ENCODE results near the gene SF3B4. TPM values are rescaled to one million over a fixed set of nuclear protein-coding genes. Genes with fewer than 3 reads are reported as not detected.

Gene SF3B4
- total RNA-seq, 1 donor from 2014 or later = 9.9 TPM

DNA sequence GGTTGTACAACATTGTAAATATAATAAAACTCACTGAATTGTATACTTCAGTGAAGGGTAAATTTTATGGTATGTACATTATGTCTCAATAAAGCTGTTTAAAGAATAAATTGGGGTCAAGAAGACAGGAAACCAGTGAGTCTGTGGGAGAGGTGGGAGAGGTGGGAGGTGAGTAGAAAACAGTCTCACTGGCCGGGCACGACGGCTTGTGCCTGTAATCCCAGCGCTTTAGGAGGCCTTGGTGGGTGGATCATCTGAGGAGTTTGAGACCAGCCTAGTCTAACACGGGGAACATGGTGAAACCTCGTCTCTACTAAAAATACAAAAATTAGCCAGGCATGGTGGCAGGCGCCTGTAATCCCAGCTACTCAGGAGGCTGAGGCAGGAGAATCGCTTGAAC lies 4.9 kb upstream of the SF3B4 start:
- DNase-seq = no peak

DNA sequence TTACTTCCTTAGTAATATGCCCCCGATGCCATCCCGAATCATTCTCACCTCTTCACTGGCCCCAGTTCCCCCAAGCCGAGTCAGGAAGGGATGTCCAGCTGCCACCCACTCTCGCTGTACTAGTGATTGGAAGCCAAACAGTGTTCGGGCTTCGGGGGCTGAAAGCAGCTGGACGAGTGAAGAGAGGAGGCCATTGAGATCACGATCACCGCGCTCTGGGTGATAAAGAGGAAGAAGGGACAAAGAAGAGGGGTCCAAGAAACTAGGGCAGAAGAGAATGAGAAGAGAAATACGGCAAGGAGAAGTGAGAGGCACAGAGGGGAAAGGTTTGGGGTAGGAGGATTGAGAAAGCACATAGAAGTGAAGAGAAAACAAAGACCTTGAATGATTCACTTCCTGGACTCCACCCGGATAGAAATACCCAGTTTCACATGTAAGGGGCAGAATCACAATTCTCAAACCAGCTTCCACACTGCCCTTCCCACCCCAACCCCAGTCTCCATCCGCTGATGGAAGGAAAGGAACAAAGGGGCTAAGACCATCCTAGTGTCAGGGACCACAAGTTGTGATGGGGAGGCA lies 3.7 kb upstream of the SF3B4 start:
- DNase-seq = no peak

DNA sequence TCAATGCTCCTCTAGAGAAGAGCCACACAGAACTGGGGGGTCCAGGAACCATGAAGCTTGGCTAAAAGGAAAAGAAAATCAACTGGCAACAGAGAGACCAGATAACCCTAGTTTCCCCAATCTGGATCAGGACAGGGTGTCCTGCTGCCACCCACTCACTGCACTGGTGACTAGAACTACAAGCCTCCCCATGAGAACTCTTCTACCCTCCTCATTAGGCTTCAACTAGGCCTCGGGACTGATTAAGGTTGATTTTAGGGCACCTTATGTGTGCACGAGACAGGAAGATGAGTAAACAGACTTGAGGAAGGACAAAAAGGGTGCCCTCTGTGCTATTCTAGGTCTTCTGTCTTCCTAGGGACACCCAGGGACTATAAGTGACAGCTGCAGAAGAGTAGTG lies 2.3 kb upstream of the SF3B4 start:
- DNase-seq = no peak

DNA sequence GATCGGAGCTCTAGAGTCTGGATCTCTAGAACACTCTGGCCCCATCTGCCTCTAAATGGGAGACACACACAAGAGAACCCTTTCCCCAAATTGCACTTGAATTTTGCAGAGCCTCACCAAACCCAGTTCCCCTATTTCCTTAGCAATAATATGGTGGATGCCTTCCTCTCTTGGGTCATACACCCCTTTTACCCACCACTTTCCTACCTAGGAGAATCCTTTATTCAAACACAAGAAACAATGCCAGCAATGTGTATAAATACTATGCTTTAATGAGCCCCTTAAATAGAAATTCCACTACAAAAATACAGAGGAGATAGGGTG lies 760 bp upstream of the SF3B4 start:
- no peak for DNase-seq

DNA sequence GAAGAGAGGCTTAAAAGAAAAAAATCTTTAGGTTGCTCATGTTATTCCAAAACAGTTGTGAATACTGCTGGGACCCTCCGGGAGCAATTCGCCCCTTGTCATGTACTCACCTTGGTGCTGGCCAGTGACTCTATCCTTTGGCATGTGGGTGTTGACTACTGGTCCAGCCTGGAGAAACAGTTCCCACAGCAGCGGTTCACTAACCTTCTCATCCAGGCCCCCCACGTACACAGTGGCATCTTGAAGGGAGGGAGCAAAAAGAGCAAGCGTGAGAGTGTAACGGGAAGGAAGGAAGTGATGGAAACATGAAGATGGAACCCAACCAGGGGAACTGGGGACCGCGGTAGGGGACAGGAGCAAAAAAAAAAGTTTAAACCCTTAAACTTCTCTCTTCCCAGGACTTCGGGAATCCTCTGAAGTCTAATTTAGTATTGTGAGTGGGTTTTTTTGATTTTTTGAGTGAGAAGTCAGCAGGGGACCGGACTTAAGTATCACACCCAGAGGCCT lies 494 bp downstream of the SF3B4 start:
- DNase-seq = no peak

DNA sequence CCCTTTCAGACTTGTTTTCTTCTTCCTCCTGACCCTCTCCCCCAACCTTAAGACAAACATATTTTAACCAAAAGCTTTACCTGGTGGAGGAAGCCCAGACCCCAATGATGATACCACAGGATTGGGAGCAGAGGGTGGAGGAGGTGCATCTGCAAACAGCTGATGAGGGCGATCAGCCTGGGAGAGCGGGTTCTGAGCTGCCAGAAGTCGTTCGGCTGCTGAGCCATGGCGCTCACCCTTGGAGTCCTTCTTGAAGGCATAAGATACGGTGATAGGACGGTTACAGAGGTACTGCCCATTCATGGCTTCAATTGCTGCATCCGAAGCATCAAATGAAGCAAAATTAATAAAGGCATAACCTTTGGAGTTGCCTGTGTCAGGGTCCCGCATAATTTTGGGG lies 1.3 kb downstream of the SF3B4 start:
- no peak for DNase-seq

DNA sequence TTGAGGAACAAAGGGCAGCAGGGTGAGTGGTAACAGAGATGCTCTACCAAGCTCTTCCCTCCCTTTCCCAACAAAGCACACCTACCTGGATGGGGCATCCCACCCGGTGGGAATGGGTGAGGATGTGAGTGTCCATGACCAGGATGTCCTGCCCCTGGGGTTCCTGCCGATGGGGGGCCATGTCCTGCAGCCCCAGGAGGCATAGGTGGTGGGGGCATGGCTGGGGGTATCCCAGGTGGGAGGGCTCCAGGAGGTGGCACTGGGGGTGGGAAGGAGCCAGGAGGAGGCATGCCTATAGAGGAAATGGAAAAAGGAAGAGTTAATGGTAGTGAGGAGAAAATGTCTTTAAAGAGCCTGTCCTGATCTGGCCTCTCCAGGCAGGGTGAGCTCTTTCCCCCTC lies 1.9 kb downstream of the SF3B4 start:
- DNase-seq = no peak

DNA sequence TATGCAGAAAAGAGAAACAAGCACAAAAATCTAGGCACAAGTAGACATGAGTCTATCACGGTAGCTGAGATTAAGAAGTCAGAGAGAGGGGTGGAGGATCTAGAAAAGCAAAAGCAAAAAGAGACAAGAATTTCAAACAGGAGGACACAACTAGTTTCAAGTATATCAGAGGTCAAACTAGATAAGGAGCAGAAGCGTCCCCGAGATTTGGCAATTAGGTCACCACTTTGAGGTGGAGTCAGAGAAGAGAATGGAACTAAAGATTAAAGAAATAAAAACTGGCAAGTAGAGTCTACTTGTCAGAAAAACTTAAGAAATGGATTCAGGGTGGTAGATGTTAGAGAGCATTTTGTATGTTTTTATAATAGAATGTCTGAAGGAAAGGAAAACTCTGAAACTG lies 2.3 kb downstream of the SF3B4 start:
- DNase-seq = no peak

DNA sequence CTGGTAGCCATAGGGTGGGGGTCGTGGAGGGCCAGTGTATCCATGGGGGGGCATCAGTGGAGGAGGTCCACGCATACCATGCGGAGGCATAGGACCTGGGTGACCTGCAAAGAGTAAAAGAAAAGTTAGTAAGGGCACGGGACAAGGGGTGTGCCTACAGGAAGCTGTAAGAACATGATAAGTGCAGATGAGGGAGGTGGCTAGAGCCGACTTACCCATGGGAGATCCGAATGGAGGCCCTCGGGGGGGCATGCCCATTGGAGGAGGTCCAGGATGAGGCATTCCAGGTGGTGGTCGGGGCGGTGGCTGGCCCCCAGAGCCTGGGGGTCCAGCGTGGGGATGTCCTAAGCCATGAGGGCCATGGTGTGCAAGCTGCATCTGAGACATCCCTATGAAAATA lies 4.0 kb downstream of the SF3B4 start:
- DNase-seq = no peak

DNA sequence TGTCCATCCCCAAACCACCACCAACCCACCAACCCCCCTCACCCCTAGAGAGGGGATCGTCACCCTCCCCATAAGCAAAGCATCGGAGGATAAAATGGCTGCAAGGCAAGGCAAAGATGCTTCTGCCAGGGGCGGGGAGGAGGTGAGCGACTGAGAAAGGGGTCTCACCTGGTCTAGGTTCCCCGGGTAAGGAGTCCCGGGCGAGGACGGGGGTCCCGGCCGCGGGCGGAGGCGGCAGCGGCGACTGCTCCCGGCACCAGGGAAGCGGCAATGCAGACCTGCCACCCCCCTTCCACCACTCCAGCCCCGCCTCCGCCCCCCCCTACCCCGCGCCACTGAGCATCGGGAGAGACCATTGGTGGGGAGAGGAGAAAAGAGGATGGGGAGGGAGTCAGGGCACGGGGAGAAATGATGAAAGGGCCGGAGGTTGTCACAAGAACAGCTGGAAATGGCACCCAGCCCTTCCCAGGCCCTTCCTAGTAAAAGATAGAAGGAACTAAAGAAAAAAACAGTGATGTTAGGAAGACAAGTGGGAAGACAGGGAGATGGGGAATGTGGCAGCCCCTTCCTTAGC lies 9.9 kb downstream of the SF3B4 start, which contains the start of gene SV2A:
Gene SV2A, minus strand, starts transcription at position 274 of the 574 bp plus-strand sequence. CDS start 4,004 bp downstream, outside the sequence.
- DNase-seq = peak; percentile 69

DNA sequence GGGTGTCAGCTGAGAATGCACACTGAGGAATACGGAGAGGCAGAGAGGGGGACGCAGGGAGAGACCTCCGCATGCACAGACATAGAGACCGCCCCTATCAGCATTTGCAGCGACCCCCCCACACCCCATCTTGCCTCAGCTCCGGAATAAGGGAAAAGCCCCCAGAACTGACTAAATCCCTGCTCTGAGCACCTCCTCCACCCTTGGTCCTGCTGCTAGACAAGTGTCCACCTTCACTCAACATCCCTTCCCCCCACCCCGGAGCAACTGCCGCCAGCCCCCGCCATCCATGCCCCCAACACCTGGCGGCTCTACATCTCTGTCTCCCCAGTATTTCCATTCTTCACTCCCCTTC lies 10.7 kb downstream of the SF3B4 start:
- DNase-seq = no peak

DNA sequence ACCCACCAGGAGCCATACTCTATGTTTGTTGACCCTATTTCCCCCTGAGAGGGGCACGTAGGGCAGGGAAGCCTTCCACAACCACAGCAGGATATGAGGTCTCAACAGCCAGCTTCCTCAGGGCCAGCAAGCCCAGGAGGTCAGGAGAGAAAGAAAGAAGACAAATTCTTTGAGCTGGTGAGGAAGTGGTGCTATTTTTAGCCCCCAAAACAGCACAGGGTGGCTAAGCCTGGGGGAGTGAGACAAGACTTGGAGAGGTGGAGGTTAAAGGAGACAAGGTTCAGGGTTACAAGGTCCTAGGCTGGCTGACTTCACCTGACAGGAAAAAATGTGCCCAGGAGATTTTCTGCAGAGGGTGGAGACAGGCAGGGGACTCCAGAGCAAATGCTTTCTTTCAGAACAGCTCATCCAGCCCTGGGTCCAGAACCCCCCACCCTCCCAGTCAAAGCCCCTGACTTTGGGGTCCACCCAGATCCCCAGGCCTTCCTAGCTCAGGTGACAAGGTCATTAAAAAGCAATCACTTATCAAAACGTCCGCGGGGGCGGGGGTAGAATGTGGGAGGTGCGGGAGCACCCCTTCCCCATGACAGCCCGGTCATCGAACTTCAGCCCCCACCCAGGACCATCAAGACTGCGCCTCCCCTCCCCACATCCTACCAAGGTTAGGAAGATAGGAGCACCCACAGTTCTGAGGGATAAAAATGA lies 11.3 kb downstream of the SF3B4 start:
- no peak for DNase-seq

DNA sequence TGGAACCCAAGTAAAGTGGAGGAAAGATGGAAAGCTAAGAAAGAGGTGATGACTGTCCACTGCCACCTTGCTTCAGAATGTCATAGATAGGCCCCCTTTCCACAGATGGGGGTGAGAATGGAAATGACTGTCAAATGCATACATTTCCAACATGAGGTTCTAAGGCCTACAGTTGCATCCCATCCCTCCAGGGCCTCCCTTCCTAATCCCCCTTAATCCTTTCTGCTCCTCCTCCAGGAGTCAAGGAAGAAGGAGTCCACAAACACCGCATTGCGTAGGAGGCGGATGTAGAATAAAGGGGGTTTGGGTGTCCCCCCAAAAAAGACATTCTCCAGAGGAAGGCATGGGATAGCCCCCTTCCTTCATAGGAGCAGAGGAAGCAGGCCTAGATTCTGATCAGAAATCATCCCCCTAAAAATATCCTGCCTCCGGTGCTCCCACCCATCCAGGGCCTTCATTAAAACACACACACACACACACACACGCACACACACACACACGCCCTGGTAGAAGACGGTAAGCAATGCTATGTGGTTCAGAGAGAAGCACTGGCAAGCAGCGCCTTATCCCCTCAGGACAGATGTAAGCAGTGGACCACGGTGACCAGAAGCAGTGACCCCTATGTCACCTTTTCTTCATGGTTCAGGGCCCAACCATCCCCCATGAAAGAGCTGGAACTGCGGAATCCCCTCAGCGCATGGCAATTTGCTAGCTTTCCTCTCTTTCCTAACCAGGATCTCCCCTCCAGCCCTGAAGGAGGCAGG lies 12.0 kb downstream of the SF3B4 start:
- no peak for DNase-seq

DNA sequence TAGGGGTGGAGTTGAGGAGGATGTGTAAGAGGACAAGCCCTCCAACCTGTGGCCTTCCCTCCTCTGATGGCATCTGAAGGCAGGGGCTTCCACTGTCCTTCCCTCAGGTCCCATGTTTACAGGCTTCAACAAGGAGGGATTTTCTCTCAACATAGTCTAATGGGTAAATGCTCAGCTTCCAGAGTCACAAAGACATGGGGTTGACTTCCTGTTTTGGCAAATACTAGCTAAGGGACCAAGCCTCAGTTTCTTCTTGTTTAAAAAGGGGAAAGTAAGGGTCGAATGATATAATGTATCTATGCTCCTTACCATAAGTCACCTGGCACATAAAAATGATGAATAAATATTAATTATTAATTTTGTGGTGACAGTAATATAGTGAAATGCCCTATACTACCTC lies 13.1 kb downstream of the SF3B4 start:
- no peak for DNase-seq

DNA sequence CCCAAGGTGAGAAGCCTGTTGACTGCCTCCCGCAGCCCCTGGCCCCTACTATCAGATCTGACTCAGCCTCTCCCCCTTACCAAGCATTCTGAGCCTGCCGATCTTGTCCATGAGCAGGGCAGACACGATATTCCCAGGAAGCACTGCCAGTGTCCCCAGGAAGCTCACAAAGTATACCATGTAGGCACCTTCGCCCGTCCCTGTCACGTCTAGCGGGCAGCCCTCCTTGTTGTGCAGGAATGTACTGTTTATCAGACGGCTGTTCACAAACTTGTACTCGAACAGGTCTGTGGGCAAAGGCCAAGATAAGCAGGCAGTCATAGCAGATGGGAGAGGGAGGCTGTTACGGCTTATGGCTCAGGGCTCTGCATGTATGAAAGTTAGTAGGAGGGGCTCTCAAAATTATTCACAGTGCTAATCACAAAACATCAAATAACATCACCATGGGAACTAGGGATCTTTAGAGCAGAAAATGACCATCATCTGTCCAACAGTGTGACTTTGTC lies 21.0 kb downstream of the SF3B4 start:
- no peak for DNase-seq

DNA sequence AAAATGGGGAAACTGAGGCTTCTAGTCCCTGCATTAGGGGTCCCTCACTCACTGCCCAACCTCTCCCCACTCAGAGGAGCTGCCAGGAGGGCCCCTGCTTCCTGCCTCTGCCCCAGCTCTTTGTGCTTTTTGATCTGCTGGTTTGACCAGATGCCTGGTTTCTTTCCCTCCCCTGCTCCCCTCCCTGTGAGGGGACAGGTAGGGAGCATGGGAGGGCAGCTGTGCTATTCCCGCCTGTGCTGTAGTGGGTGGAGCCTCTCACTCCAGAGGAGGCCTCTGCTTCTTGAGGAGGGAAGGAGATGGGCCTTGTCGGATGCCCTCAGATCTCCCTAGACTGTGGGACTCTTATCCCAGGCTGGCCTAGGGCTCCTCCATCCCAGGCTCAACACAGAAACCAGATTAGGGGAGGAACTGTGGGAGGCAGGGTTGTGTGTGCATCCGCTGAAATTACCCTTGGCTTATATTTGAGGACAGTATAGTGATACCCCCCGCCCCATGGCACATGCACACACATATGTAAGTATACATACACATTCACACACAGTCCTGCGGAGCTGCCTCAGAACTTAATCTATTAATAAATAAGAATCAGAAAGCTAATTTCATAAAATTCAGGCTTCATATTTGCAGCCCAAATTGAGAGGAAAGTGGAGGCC lies 23.6 kb downstream of the SF3B4 start:
- no peak for DNase-seq

DNA sequence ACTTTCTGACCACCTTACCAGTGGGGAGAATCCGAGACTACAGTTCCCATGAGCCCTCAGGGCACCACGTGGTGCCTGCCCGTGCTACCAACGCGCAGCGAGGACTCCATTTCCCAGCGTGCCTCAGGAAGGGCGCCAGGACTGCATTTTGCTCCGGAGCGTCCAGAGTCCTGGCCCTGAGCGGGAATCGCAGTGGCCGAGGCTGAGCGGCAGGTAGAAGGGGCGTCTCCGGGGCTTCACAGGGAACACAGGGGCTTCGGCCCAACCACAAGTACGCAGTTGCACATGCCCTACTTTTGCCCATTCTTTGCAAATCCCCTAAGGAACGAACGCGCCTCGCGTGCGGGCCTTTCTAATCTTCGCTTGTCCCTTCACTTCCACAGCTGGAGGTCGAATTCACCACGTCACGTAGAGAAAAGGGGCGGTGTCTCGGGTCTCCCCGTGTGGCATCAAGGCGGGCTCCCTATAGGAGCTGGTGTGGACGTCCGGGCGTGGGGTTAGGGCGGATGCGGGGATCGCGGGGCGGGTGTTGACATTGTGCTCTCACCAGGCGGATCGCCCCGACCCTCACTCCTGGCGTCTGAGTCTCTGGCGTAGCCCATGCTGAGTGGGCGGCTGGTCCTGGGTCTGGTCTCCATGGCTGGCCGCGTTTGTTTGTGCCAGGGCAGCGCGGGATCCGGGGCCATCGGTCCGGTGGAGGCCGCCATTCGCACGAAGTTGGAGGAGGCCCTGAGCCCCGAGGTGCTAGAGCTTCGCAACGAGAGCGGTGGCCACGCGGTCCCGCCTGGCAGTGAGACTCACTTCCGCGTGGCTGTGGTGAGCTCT lies 27.9 kb downstream of the SF3B4 start, which contains the start of gene BOLA1:
Gene BOLA1, plus strand, starts transcription at position 109 of the 825 bp plus-strand sequence. Its CDS starts 492 bp downstream, at position 601.
- DNase-seq = peak; percentile 97

DNA sequence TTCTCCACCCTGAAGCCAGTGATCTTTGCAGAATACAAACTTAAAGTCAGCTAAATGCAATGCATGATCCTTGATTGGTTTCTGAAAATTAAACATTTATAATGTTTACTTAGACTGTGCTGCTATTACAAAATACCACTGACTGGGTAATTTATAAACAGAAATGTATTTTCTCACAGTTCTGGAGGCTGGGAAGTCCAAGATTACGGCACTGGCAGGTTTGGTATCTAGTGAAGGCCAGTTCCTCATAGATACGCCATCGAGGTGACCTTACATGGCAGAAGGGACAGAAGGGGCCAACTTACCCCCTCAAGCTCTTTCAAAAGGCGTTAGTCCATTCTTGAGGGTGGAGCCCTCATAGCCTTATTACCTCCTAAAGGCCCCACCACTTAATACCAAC lies 31.0 kb downstream of the SF3B4 start:
- DNase-seq = no peak

DNA sequence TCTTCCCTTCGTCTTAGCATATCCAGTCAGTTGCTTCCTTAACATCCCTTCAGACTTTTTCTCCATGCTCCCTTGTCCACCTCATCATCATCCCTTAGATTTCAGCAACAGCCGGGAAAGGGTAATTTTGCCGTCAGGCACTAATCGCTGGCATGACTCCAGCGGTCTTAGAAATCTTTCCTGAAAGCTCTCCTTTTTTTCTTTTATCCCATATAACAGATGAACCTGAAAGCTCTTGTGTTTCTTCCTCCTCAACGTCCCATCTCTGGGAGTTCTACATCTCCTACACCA lies 38.7 kb downstream of the SF3B4 start:
- DNase-seq = peak; percentile 77

DNA sequence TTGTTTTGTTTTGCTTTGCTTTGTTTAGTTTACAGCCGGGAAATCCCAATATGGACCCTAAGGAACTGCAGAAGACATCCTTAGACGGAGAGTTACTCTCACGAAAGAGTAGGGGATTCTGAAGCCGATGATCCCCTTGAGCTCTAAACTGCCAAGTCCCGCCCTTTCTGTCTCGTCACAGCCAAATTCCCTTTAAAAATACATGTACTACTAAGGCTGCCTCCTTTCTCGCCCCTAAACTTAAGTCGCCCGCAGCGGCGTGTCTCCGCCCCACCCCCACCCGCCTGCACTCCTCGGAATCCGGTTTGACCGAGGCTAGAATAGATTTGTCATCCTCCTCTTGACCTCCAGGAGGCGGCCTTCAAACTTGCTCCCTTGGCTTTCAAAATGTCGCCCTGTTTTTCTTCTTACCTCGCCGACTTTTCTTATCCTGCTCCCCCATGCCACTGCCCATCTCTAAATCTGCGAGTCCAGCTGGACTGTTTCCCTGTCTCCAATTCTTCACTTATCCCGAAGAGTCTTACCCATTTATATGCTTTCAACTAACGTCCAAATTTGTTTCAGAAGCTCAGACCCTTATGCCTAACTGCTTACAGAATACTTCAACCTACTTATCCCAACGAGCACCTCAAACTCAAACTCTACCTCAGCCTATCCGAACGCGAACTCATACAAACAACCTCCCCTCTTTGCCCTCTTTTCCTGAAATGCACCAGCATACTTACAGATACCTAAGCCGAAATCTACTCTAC lies 39.2 kb downstream of the SF3B4 start:
- peak; percentile 95 for DNase-seq
